SU-DHL-6 (cell line): ENCODE measurements around the gene B3GALT5.

ENCODE experiments used
- H2AFZ ChIP-seq: fragments of 200-600 bp; sonication (generic); 2 replicates; pipeline ENCODE4 v1.6.1; 2014; ENCODE audit warnings: low read depth, mild to moderate bottlenecking, moderate library complexity, mixed read lengths, antibody characterized with exemption, low read length; ENCODE audit not compliant: severe bottlenecking
- H3F3A ChIP-seq: fragments of 200-600 bp; shearing (Covaris generic); 2 replicates; pipeline ENCODE4 v1.6.0; 2016; ENCODE audit warnings: antibody characterized with exemption, mild to moderate bottlenecking; ENCODE audit not compliant: insufficient read depth
- H3K27ac ChIP-seq: fragments of 200-600 bp; sonication (generic); 2 replicates; pipeline ENCODE4 v1.5.1; 2016; ENCODE audit warnings: low read depth, mild to moderate bottlenecking, low read length, moderate library complexity, mixed read lengths
- H3K27me3 ChIP-seq: fragments of 200-600 bp; sonication (generic), shearing (Covaris generic); 2 replicates; pipeline ENCODE4 v1.6.0; 2014; ENCODE audit warnings: mild to moderate bottlenecking, low read length
- H3K36me3 ChIP-seq: fragments of 200-600 bp; sonication (generic); 2 replicates; pipeline ENCODE4 v1.6.1; 2014; ENCODE audit warnings: mild to moderate bottlenecking, low read length, mixed read lengths
- H3K4me2 ChIP-seq: fragments of 300-600, 200-600 bp; shearing (Covaris generic), sonication (generic); 2 replicates; pipeline ENCODE4 v1.6.0; 2014; ENCODE audit warnings: low read length, low read depth, mild to moderate bottlenecking; ENCODE audit not compliant: poor library complexity, severe bottlenecking
- H3K4me3 ChIP-seq: fragments of 200-600 bp; sonication (generic); 2 replicates; pipeline ENCODE4 v1.5.1; 2014; ENCODE audit warnings: antibody characterized with exemption, low read length, mild to moderate bottlenecking, mixed read lengths; ENCODE audit not compliant: insufficient read depth, poor library complexity, severe bottlenecking
- H3K79me2 ChIP-seq: fragments of 200-600 bp; sonication (generic); 2 replicates; pipeline ENCODE4 v1.6.1; 2014; ENCODE audit warnings: mild to moderate bottlenecking, low read length, moderate library complexity; ENCODE audit not compliant: insufficient read depth
- H3K9ac ChIP-seq: fragments of 200-600 bp; sonication (generic); 2 replicates; pipeline ENCODE4 v1.7.0; 2014; ENCODE audit warnings: mild to moderate bottlenecking, low read length
- H3K9me2 ChIP-seq: fragments of 200-600 bp; sonication (generic); replicated peaks from 2 replicates; pipeline ENCODE4 v1.6.1; 2014; ENCODE audit warnings: low read length; ENCODE audit not compliant: insufficient read depth
- H3K9me3 ChIP-seq: fragments of 200-600 bp; sonication (generic); 2 replicates; pipeline ENCODE4 v1.6.1; 2014; ENCODE audit warnings: low read length, mixed read lengths; ENCODE audit not compliant: insufficient read depth
- H4K20me1 ChIP-seq: fragments of 200-600 bp; sonication (generic); 2 replicates; pipeline ENCODE4 v1.6.1; 2014; ENCODE audit warnings: low read depth, mild to moderate bottlenecking, antibody characterized with exemption, low read length, moderate library complexity, mixed read lengths
- EZH2phosphoT487 ChIP-seq: fragments of 200-600 bp; sonication (generic), shearing (Covaris generic); conservative IDR thresholded peaks from 2 replicates; pipeline ENCODE4 v1.6.1; 2018; ENCODE audit warnings: mild to moderate bottlenecking, antibody characterized with exemption, low read length, moderate library complexity, mixed read lengths
- TF ChIP-seq, protein P1 (sequence below): fragments of 200-600 bp; sonication (generic); IDR thresholded peaks from one replicate; pipeline ENCODE4 v1.5.1; 2017; ENCODE audit warnings: antibody characterized with exemption, mild to moderate bottlenecking, low read length, moderate library complexity; ENCODE audit not compliant: insufficient read depth, poor library complexity, severe bottlenecking

The B3GALT5 gene

DNA sequence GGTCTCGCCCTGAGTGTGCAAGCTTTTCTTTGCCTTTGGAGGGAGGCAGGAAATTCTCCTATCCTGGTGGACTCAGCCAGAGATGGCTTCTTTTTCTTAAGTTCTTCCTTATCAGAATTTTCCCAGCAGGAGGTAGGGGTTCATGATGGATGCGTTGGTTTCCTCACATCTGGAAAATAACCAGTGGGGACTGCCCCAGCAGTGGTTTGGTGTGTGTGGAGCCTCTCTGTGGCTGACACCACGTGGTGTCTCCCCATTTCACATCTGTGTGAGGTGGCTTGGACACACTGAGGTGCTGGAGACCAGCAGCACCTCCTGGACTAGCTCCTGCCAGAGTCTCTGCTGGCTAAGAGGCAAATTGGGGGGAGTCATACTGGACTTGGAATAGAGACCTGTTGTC lies 32.6 kb downstream of the B3GALT5 start:
- Histone ChIP-seq H3K9me3 (no peaks in the 10 kb centered on the region), H3K9ac (no peak overlapping the region), H3K27me3 (no peaks in the 10 kb centered on the region), H4K20me1 (no peaks in the 10 kb centered on the region), H3K9me2 (no peaks in the 10 kb centered on the region), H2AFZ (no peak overlapping the region), H3K36me3 (no peaks in the 10 kb centered on the region), H3K4me2 (no peak overlapping the region), H3K79me2 (no peaks in the 10 kb centered on the region), H3K4me3 (no peak overlapping the region), H3F3A (no peaks in the 10 kb centered on the region), H3K27ac (no peak overlapping the region)
- TF ChIP-seq, protein P1, sequence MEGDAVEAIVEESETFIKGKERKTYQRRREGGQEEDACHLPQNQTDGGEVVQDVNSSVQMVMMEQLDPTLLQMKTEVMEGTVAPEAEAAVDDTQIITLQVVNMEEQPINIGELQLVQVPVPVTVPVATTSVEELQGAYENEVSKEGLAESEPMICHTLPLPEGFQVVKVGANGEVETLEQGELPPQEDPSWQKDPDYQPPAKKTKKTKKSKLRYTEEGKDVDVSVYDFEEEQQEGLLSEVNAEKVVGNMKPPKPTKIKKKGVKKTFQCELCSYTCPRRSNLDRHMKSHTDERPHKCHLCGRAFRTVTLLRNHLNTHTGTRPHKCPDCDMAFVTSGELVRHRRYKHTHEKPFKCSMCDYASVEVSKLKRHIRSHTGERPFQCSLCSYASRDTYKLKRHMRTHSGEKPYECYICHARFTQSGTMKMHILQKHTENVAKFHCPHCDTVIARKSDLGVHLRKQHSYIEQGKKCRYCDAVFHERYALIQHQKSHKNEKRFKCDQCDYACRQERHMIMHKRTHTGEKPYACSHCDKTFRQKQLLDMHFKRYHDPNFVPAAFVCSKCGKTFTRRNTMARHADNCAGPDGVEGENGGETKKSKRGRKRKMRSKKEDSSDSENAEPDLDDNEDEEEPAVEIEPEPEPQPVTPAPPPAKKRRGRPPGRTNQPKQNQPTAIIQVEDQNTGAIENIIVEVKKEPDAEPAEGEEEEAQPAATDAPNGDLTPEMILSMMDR, result no peak
- TF ChIP-seq EZH2phosphoT487, result no peak

DNA sequence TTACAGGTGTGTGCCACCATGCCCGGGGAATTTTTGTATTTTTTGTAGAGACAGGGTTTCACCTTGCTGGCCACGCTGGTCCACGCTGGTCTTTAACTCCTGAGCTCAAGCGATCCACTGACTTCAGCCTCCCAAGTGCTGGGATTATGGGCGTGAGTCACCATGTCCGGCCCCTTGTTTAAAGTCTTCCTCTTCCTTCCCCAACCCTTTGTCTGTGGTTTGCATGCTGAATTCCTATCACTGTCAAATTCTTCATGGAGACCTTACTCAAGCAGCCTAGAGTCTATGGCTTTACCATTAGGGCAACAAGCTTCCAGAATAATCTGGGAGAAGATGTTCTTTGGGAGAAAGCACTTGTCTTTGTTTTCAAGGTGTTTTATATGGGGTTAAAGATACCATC lies 34.7 kb downstream of the B3GALT5 start:
- H3K9me3 ChIP-seq, result no peaks in the 10 kb centered on the region
- H3K79me2 ChIP-seq, result no peaks in the 10 kb centered on the region
- H4K20me1 ChIP-seq, result no peaks in the 10 kb centered on the region
- no peaks in the 10 kb centered on the region for H3F3A ChIP-seq
- H3K27me3 ChIP-seq, result no peaks in the 10 kb centered on the region
- H3K4me3 ChIP-seq, result no peak overlapping the region
- TF ChIP-seq, protein P1, result no peak
- no peak for TF ChIP-seq EZH2phosphoT487
- no peak overlapping the region for H2AFZ ChIP-seq
- no peaks in the 10 kb centered on the region for H3K9me2 ChIP-seq
- no peak overlapping the region for H3K27ac ChIP-seq
- no peaks in the 10 kb centered on the region for H3K36me3 ChIP-seq
- no peak overlapping the region for H3K9ac ChIP-seq
- H3K4me2 ChIP-seq, result no peak overlapping the region

DNA sequence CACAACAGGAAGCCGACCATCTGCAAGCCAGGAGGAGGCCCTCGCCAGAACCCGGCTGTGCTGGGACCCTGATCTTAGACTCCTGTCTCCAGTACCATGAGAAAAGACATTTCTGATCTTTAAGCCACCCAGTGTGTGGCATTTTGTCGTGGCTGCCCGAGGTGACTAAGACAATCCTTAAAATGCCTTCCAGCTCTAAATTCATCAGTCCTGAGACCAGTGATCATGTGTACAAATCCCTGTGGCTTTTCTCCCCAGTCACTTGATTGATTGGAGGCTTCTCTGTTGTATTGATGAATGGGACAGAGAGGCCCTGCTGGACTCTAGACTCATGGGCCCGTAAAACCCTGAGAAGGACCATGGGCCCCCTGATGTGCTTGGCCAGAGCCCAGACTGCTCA lies 36.1 kb downstream of the B3GALT5 start:
- H4K20me1 ChIP-seq, result no peaks in the 10 kb centered on the region

More for the DNA sequence above, 36.1 kb downstream of the B3GALT5 start:
- no peaks in the 10 kb centered on the region for H3K27me3 ChIP-seq
- no peak overlapping the region for H3K4me3 ChIP-seq
- H3K9ac ChIP-seq, result no peak overlapping the region
- H3K27ac ChIP-seq, result no peak overlapping the region
- H3K36me3 ChIP-seq, result no peaks in the 10 kb centered on the region
- no peaks in the 10 kb centered on the region for H3F3A ChIP-seq
- no peak overlapping the region for H2AFZ ChIP-seq
- H3K4me2 ChIP-seq, result no peak overlapping the region
- no peaks in the 10 kb centered on the region for H3K9me3 ChIP-seq
- H3K9me2 ChIP-seq, result no peaks in the 10 kb centered on the region
- H3K79me2 ChIP-seq, result no peaks in the 10 kb centered on the region
- no peak for TF ChIP-seq EZH2phosphoT487
- TF ChIP-seq, protein P1, result no peak
